Measurements from ENCODE around the gene LYG2. TPM values are rescaled to one million over a fixed set of nuclear protein-coding genes. Genes with fewer than 3 reads are reported as not detected.
"Not testable (repeated sequence)": the region's sequence is repeated elsewhere in the genome, so short reads cannot be mapped to it uniquely, and the experiment has no call there.

The LYG2 gene
- total RNA-seq, 1 donor from 2014 or later = not detected

DNA sequence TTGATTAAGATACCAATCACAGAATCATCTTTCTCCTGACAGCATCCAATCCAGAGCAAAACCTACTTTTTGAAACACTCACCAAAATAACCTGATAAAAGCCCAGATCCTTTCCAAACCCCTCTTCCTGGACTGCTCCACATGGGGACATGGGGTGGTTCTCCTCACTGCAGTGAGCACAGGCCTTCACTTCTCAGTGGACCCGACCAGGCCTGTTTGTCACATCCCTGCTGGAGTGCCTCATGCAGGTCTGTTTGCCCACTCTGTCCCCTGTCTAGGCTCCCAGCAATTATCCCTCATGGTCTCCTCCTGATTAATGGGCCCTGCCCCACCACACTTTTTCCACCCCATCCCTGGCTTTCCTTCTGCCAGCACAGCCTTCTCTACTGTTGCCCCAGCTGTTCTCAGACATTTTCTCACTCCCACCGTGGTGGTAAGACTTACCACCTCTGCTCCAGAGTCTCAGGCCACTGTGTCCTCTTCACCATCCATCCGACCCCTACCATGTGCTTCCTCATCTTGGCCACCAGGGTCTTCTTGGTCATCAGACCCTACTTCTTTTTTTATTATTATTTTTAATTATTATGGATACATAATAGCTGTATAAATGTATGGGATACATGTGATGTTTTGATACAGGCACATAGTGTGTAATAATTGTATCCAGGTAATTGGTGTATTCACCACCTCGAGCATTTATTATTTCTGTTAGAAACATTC is 53.3 kb downstream of the LYG2 start:
- DNase-seq (ENCODE audit: extremely low read depth, low read depth, low spot score) = no peak

DNA sequence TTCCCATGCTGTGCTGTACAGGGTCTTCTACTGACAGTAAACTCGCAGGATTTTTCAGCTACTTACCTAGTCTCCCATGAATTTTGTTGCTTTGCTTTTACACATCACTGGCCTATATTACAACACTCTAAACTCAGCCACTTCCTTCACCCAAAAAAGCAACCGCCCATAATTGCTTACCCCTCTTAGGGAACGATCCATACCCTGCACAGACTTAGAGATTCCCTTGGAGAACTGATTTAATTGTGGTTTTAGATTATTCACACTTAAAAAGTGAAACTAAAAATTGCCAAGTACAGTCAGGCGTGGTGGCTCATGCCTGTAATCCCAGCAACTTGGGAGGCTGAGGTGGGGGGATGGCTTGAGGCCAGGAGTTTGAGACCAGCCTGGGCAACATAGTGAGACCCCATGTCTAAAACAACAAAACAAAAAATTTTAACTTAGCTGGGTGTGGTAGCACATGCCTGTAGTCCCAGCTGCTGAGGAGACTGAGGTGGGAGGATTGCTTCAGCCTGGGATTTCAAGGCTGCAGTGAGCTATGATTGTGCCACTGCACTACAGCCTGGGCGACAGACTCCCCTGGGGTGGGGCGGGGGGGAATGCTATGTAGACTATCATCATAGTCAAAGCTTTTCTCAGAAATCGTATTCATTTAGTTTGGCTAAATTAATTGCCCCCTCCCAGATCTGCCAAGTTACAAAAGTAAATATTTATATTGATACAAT is 55.2 kb downstream of the LYG2 start:
- no peak for DNase-seq (ENCODE audit: extremely low read depth, low read depth, low spot score)

DNA sequence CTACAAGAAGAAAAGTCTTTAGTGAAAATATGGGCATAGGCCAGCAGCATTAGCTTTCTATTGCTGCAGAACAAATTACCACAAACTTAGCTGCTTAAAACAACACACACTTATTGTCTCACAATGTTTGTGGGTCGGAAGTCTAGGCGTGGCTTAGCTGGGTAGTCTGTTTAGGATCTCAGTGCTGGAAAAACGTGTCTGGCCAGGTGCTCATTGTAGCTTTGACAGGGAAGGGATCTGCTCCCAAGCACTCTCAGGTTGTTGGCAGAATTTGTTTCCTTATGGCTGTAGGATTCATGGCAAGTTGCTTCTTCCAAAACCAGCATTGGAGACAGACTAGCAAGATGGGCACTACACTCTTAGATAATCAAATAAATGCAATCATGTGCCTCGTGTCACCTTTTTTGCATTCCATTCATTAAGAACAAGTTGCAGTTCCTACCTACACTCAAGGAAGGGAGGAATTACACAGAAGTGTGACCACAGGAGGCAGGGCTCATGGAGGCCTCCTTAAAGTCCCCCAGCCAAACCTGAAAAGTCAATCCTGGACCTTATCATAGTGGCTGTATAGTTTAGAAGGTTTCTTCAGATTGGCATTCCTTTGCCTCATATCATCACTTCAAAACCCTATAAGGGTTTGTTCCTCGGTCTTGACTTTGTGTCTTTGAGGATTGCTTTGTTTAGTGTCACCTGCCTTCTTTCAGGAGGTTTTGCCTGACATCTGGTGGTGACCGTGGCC is 57.2 kb downstream of the LYG2 start:
- DNase-seq (ENCODE audit: extremely low read depth, low read depth, low spot score) = no peak

DNA sequence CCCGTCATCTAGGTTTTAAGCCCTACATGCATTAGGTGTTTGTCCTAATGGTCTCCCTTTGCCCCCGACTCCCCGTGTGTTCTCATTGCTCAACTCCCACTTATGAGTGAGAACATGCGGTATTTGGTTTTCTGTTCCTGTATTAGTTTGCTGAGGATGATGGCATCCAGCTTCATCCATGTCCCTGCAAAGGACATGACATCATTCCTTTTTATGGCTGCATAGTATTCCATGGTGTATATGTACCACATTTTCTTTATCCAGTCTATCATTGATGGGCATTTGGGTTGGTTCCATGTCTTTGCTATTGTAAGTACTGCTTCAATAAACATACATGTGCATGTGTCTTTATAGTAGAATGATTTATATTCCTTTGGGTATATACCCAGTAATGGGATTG is 63.1 kb downstream of the LYG2 start:
- DNase-seq (ENCODE audit: extremely low read depth, low read depth, low spot score) = not testable (repeated sequence)

Other genes starting within 250 kb of the LYG2 start
- 0.41 TPM in 1 of 2 replicates, not detected in the other for gene C2orf15, start 114.0 kb downstream of the LYG2 start, total RNA-seq
- 5.5 TPM in 2 replicates for gene TSGA10, start 100.7 kb downstream of the LYG2 start, total RNA-seq
- 2.8 and 7.6 TPM in 2 replicates for gene LIPT1, start 100.7 kb downstream of the LYG2 start, total RNA-seq
- gene MITD1, start 74.6 kb downstream of the LYG2 start, total RNA-seq = 44.5 and 49.0 TPM in 2 replicates
- 37.2 and 39.7 TPM in 2 replicates for gene MRPL30, start 74.5 kb downstream of the LYG2 start, total RNA-seq
- gene LYG1, start 45.5 kb upstream of the LYG2 start, total RNA-seq = 1.2 TPM in 1 of 2 replicates, not detected in the other
- gene TXNDC9, start 80.7 kb upstream of the LYG2 start, total RNA-seq = 75.1 and 100 TPM in 2 replicates
- gene EIF5B, start 81.7 kb upstream of the LYG2 start, total RNA-seq = 36.7 and 42.5 TPM in 2 replicates
- gene REV1, start 234.4 kb upstream of the LYG2 start, total RNA-seq = 27.1 and 36.0 TPM in 2 replicates